RWPE1 (cell line): ENCODE measurements around the gene PAX5.

ENCODE experiments used
- CTCF ChIA-PET: fragments of 350-600 bp; sonication (Branson Sonifier 250); formaldehyde crosslinking; extraction: SDS; loops from one replicate; lab custom pipeline; 2021; lab: Yijun Ruan, JAX
- POLR2A ChIA-PET: fragments of 400-600 bp; formaldehyde crosslinking; extraction: SDS; loops from one replicate; lab custom pipeline; 2020; ENCODE audit warnings: antibody characterized with exemption; ENCODE audit not compliant: low non-redundant PET; lab: Yijun Ruan, JAX
- DNase-seq: peaks from one replicate; pipeline ENCODE4 v3.0.0; 2012; ENCODE audit warnings: low spot score
- H3K27ac ChIP-seq: fragments of 450-650 bp; 2 replicates; pipeline ENCODE4 v1.5.1; 2017
- CTCF ChIP-seq: fragments of 450-650 bp; conservative IDR thresholded peaks from 2 replicates; pipeline ENCODE4 v1.5.1; 2017; ENCODE audit warnings: low read depth, mild to moderate bottlenecking

PAX5 gene

GRCh38 chr9:36966371-36967097 lies 67.5 kb downstream of the PAX5 start:
- CTCF ChIA-PET = no interaction called here
- H3K27ac ChIP-seq = no peak overlapping the region
- DNase-seq = no peak
- TF ChIP-seq CTCF = no peak
- POLR2A ChIA-PET = no interaction called here

GRCh38 chr9:36964791-36965190 lies 69.3 kb downstream of the PAX5 start:
- DNase-seq = no peak
- CTCF ChIA-PET = no interaction called here

GRCh38 chr9:36963346-36963745 lies 70.7 kb downstream of the PAX5 start:
- POLR2A ChIA-PET = no interaction called here
- DNase-seq = no peak
- CTCF ChIA-PET = no interaction called here
- no peak for TF ChIP-seq CTCF
- no peak overlapping the region for H3K27ac ChIP-seq

More at GRCh38 chr9:36964791-36965190, 69.3 kb downstream of the PAX5 start:
- POLR2A ChIA-PET = no interaction called here
- H3K27ac ChIP-seq = no peak overlapping the region
- TF ChIP-seq CTCF = no peak

GRCh38 chr9:36962691-36963090 lies 71.4 kb downstream of the PAX5 start:
- ChIA-PET POLR2A (no interaction called here), CTCF (no interaction called here)
- no peak overlapping the region for H3K27ac ChIP-seq
- no peak for DNase-seq
- TF ChIP-seq CTCF = no peak

- ChIA-PET POLR2A (no interaction called here), CTCF (interaction anchor here (0.6 to 0.7 kb wide), 3 partner anchors 12 to 460 kb away, joined by 3 to 6 read pairs (median 4); no protein-coding TSS in a partner anchor)
- no peak for TF ChIP-seq CTCF
- H3K27ac ChIP-seq = no peak overlapping the region
- no peak for DNase-seq
Observed at GRCh38 chr9:36961561-36962325, 72.3 kb downstream of the PAX5 start.

- H3K27ac ChIP-seq = no peak overlapping the region
- DNase-seq = no peak
- no peak for TF ChIP-seq CTCF
- CTCF ChIA-PET = interaction anchor here (0.5 to 0.8 kb wide), 4 partner anchors 11 to 88 kb away, joined by 3 to 6 read pairs (median 4); no protein-coding TSS in a partner anchor
- POLR2A ChIA-PET = no interaction called here
Observed at GRCh38 chr9:36961051-36961450, 73.0 kb downstream of the PAX5 start.
